A673 (cell line): Measurements from ENCODE around the gene TBC1D13.

ENCODE experiments used
- CTCF ChIP-seq: fragments of 300-800, 200-600 bp; sonication (generic); conservative IDR thresholded peaks from 2 replicates; pipeline ENCODE4 v1.5.1; 2017; ENCODE audit warnings: low read depth, mild to moderate bottlenecking, antibody characterized with exemption, low read length, moderate library complexity, mixed read lengths
- EZH2 ChIP-seq: fragments of 200-600 bp; sonication (generic); IDR thresholded peaks from 2 replicates; pipeline ENCODE4 v1.6.1; 2017; ENCODE audit warnings: borderline replicate concordance, low read depth, mild to moderate bottlenecking, mixed read lengths, antibody characterized with exemption, low read length; ENCODE audit not compliant: poor library complexity, severe bottlenecking

- no peak for TF ChIP-seq CTCF
- TF ChIP-seq EZH2, result no peak
Observed at GRCh38 chr9:128824911-128825310, 37.9 kb downstream of the TBC1D13 start.
